ENCODE results near the gene IER2. TPM values are rescaled to one million over a fixed set of nuclear protein-coding genes. Genes with fewer than 3 reads are reported as not detected.
A peak's percentile ranks its signal among the peaks of the same experiment; 100 is the strongest.

IER2 gene
- total and polyA plus RNA-seq, 9 of the 15 experiments (the other 6 are each of a cell fraction or from before 2014, with no cell fraction given) = 4.5 to 205 (median 23.7) TPM

- TF ChIP-seq EP300 (IDR thresholded peaks at IDR 0.05; ENCODE audit: low read length) (no peak), CXXC5 (CRISPR knock-in tag; IDR thresholded peaks at IDR 0.05) (peak; percentile 60), DNMT1 (IDR thresholded peaks at IDR 0.05) (no peak), HDAC6 (IDR thresholded peaks at IDR 0.05; ENCODE audit: low read depth, low read length) (no peak), TEAD1 (CRISPR knock-in tag; IDR thresholded peaks at IDR 0.05) (peak; percentile 31 to 62; a peak in 2 of 4 replicates), DPF2 (IDR thresholded peaks at IDR 0.05) (0 out of 2 replicates have a peak, but pooled peaks have one; percentile 27), ZNF445 (CRISPR knock-in tag; IDR thresholded peaks at IDR 0.05; ENCODE audit: low read depth) (no peak), ZNF586 (CRISPR knock-in tag; conservative IDR thresholded peaks at IDR 0.05) (no peak), ZNF764 (CRISPR knock-in tag; IDR thresholded peaks at IDR 0.05; ENCODE audit: low read depth) (no peak), ZKSCAN8 (CRISPR knock-in tag; IDR thresholded peaks at IDR 0.05) (no peak), SMC3 (conservative IDR thresholded peaks at IDR 0.05; ENCODE audit: insufficient read depth, low read depth, low read length) (no peak), SPI1 (IDR thresholded peaks at IDR 0.05; ENCODE audit: borderline replicate concordance, low read depth, low read length) (no peak), TAF15 (IDR thresholded peaks at IDR 0.05; ENCODE audit: low read depth, low read length) (no peak), CBX5 (IDR thresholded peaks at IDR 0.05; ENCODE audit: borderline replicate concordance, low read depth) (no peak), PCBP1 (IDR thresholded peaks at IDR 0.05; ENCODE audit: low read depth, low read length, poor library complexity, severe bottlenecking) (no peak), SP1 (CRISPR knock-in tag; IDR thresholded peaks at IDR 0.05) (no peak; the same call in 1 of the 2 replicates), CBX2 (IDR thresholded peaks at IDR 0.05; ENCODE audit: insufficient read depth, low read length, poor library complexity, severe bottlenecking) (no peak), ZNF12 (CRISPR knock-in tag; IDR thresholded peaks at IDR 0.05) (no peak), RBM15 (IDR thresholded peaks at IDR 0.05; ENCODE audit: insufficient read depth, low read length) (no peak), TSC22D4 (tag; IDR thresholded peaks at IDR 0.05) (no peak), ZBTB7A (IDR thresholded peaks at IDR 0.05; ENCODE audit: borderline replicate concordance, control insufficient read depth, low read depth, low read length) (no peak), LCOR (CRISPR knock-in tag; IDR thresholded peaks at IDR 0.05) (no peak; the same call in 1 of the 2 replicates), TBP (optimal IDR thresholded peaks at IDR 0.05; ENCODE audit: low read depth, low read length) (no peak), POLR2G (IDR thresholded peaks at IDR 0.05; ENCODE audit: low read depth, low read length) (peak; percentile 62), BRD4 (IDR thresholded peaks at IDR 0.05) (no peak), SREBF2 (CRISPR knock-in tag; IDR thresholded peaks at IDR 0.05) (no peak), ZNF316 (IDR thresholded peaks at IDR 0.05) (no peak), ZNF124 (CRISPR knock-in tag; IDR thresholded peaks at IDR 0.05) (no peak), ZNF146 (CRISPR knock-in tag; IDR thresholded peaks at IDR 0.05; ENCODE audit: unreplicated experiment) (no peak)
- TF ChIP-seq, protein P1, sequence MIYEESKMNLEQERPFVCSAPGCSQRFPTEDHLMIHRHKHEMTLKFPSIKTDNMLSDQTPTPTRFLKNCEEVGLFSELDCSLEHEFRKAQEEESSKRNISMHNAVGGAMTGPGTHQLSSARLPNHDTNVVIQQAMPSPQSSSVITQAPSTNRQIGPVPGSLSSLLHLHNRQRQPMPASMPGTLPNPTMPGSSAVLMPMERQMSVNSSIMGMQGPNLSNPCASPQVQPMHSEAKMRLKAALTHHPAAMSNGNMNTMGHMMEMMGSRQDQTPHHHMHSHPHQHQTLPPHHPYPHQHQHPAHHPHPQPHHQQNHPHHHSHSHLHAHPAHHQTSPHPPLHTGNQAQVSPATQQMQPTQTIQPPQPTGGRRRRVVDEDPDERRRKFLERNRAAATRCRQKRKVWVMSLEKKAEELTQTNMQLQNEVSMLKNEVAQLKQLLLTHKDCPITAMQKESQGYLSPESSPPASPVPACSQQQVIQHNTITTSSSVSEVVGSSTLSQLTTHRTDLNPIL (CRISPR knock-in tag; IDR thresholded peaks at IDR 0.05) = no peak
- TF ChIP-seq, protein P2, sequence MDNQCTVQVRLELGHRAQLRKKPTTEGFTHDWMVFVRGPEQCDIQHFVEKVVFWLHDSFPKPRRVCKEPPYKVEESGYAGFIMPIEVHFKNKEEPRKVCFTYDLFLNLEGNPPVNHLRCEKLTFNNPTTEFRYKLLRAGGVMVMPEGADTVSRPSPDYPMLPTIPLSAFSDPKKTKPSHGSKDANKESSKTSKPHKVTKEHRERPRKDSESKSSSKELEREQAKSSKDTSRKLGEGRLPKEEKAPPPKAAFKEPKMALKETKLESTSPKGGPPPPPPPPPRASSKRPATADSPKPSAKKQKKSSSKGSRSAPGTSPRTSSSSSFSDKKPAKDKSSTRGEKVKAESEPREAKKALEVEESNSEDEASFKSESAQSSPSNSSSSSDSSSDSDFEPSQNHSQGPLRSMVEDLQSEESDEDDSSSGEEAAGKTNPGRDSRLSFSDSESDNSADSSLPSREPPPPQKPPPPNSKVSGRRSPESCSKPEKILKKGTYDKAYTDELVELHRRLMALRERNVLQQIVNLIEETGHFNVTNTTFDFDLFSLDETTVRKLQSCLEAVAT (IDR thresholded peaks at IDR 0.05) = peak; percentile 5 to 78; a peak in 3 of 4 replicates
Measured at GRCh38 chr19:13154241-13154778, 4.1 kb downstream of the IER2 start (continued).
